GM18861 (cell line): ENCODE measurements around the gene CFAP74.
"Not testable (repeated sequence)": the region's sequence is repeated elsewhere in the genome, so short reads cannot be mapped to it uniquely, and the experiment has no call there.

Experiments used
- ATAC-seq: cut with Tn5 transposase; IDR thresholded peaks from one replicate; pipeline ENCODE4 v1.9.1; 2021; ENCODE audit not compliant: unreplicated experiment

The CFAP74 gene

GRCh38 chr1:1988061-1988945, 15.3 kb downstream of the CFAP74 start:
- ATAC-seq = no peak

GRCh38 chr1:1987142-1987510, 16.5 kb downstream of the CFAP74 start:
- ATAC-seq = no peak

DNA sequence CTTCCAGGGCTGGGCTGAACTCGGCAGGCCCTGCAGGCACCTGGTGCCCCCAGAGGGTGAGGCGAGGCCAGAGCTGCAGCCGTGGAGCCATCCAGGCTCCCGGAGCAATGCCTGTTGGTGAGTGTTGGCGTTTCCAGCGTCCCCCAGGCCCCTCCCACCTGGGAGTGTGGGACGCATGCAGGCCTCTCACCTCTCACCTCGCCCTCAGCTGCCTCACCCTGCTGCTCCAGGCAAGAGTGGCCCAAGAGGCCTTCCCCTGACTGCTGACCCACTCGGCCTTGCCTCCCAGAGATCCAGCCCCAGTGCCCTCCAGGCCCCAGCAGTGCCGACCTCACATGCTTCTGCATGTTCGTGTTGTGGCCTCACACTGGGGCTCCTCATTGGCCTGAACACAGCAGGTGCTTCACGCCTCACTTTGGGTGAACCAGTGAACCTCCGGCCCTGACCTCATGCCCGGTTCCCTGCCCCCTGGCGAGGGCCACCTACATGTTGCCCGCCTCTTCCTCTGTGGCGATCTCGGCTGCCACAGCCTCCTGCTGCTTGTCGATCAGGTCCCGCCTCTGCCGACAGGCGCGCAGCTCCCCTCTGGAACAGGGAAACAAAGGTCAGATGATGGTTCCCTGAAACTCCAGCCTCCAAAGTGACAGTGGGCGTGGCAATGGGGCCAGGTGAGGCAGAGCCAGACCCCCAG, 17.0 kb downstream of the CFAP74 start:
- no peak for ATAC-seq

DNA sequence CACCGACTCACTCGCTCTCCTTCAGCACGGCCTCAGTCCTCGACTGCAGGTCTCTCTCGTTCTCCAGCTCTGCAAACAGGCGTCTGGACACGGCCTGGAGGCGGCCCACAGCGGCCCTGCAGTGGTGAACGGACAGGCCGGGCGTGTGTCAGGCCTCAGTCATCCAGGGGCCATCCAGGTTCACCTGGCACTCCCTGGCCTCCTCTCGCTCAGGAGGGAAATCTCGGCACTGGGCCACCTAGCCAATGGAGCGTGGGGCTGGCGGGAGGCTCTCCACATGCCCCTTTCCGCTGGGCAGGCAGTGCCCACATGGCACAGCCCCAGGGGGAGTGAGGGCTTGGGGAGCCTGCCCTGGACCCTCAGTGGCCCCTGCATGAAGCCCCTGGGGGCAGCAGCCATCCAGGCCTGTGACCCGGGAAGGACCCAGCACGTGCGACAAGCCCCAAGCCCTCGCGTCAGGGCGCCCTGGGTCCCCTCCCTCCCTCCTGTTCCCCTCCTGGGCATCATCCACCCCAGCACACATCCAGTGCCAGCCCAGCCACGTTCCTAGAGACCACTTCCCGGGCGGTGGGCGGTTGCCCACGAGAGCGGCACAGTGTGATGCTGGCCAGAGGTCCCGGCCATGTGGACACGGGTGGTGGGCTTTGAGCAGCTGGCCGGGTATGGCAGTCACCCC, 18.1 kb downstream of the CFAP74 start:
- ATAC-seq = no peak

DNA sequence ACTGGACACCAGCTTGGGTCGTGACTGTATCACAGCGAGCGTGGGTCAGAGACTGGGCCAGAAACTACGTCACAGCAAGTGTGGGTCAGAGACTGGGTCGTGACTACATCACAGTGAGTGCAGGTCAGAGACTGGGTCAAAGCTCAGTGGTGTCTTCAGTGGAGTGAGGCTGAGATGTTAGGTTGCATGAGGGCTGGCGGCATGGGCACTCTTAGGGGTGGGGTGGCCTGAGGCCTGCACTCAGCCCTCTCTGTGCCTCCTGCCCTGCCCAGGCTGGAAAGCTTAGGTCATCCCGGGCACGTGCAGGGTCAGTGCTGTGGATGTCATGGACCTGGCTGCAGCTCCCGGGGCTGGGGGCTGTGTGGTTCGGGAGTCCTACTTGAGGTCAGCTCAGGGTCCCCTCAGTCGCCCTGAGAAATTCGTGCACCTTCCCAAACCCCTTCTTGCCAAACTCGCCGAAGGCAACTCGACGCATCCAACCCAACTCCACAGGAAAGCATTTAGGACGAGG, 19.0 kb downstream of the CFAP74 start:
- no peak for ATAC-seq

GRCh38 chr1:1982379-1983232, 21.0 kb downstream of the CFAP74 start:
- no peak for ATAC-seq

GRCh38 chr1:1981631-1982327, 21.8 kb downstream of the CFAP74 start:
- ATAC-seq = not testable (repeated sequence)

GRCh38 chr1:1981142-1981500, 22.5 kb downstream of the CFAP74 start:
- no peak for ATAC-seq

- no peak for ATAC-seq
Observed at GRCh38 chr1:1980467-1981141, 23.0 kb downstream of the CFAP74 start.

- no peak for ATAC-seq
Observed at GRCh38 chr1:1979482-1980165, 24.0 kb downstream of the CFAP74 start.

DNA sequence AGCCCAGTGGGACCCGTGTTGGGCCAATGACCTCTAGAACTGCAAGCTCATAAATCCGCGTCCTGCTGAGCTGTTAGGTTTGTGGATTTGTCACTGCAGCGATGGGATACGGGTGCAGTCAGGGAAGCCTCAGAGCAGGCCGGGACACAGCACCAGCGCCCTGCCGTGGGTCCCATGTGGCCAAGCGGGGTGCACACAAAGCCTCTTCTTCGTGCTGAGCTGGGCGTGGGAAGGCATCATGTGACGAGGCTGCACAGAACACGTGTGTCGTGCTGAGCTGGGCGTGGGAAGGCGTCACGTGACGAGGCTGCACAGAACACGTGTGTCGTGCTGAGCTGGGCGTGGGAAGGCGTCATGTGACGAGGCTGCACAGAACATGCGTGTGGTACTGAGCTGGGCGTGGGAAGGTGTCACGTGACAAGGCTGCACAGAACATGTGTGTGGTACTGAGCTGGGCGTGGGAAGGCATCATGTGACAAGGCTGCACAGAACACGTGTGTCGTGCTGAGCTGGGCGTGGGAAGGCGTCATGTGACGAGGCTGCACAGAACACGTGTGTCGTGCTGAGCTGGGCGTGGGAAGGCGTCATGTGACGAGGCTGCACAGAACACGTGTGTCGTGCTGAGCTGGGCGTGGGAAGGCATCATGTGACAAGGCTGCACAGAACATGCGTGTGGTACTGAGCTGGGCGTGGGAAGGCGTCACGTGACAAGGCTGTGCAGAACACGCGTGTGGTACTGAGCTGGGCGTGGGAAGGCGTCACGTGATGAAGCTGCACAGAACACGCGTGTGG, 24.7 kb downstream of the CFAP74 start:
- not testable (repeated sequence) for ATAC-seq

- no peak for ATAC-seq
Observed at GRCh38 chr1:1978108-1978507, 25.5 kb downstream of the CFAP74 start.

DNA sequence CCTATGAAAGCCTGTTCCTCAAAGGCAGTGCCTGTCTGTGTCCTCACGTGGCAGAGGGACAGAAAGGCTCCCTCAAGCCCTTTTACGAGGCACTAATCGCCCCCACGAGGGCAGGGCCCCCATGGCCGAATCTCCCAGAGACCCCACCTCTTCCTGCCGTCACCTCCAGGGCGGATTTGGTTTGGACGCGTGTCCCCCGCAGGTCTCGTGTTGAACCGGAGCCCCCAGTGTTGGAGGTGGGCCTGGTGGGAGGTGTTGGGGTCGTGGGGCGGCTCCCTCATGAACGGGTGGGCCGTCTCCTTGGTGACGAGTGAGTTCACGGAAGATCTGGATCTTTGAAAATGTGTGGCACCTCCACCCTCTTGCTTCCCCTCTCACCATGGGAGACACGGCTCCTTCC, 27.6 kb downstream of the CFAP74 start:
- ATAC-seq = no peak

GRCh38 chr1:1975535-1975934, 28.1 kb downstream of the CFAP74 start:
- no peak for ATAC-seq

DNA sequence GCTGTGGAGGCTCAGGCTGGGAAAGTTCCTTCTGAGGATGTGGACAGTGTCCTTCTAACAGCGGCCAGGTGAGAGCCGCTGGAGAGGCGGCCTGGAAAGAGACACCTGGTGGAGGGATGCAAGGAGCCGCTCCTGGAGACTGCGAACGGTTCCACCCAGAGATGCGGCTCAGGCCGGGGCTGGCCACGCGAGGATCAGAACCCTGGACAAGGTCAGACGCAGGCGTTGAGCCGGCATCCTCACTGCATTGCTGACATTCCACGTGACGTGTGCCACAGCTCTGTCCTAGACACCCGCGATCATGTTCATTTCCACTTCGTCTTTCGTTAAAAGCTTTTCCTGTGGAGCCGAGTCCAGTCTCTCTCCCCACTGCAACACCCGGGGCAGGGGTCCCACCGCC, 28.8 kb downstream of the CFAP74 start:
- ATAC-seq = no peak

GRCh38 chr1:1973716-1974642, 29.6 kb downstream of the CFAP74 start:
- no peak for ATAC-seq
